D341Med (cell line): ENCODE measurements around the gene PSMC3.

ENCODE experiments used
- DNase-seq: peaks from one replicate; pipeline ENCODE4 v3.0.0; 2012; ENCODE audit warnings: low spot score

The PSMC3 gene

DNA sequence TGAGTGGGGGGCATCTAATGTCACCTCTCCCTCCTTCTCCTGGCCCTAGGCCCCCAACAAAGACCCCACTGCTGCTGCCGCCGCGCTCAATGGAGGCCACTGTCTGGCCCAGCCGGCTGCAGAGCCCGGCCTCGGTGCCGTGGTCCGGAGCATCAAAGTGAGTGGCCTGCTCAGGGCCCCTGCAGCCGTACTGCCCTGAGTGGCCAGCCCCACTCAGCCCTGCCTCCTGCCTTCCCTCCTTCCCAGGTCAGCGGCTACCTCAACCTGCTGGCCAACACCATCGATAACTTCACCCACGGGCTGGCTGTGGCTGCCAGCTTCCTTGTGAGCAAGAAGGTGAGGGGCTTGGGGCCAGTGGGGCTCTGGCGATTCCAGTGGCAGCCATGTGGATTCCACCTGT lies 12.9 kb downstream of the PSMC3 start:
- no peak for DNase-seq

DNA sequence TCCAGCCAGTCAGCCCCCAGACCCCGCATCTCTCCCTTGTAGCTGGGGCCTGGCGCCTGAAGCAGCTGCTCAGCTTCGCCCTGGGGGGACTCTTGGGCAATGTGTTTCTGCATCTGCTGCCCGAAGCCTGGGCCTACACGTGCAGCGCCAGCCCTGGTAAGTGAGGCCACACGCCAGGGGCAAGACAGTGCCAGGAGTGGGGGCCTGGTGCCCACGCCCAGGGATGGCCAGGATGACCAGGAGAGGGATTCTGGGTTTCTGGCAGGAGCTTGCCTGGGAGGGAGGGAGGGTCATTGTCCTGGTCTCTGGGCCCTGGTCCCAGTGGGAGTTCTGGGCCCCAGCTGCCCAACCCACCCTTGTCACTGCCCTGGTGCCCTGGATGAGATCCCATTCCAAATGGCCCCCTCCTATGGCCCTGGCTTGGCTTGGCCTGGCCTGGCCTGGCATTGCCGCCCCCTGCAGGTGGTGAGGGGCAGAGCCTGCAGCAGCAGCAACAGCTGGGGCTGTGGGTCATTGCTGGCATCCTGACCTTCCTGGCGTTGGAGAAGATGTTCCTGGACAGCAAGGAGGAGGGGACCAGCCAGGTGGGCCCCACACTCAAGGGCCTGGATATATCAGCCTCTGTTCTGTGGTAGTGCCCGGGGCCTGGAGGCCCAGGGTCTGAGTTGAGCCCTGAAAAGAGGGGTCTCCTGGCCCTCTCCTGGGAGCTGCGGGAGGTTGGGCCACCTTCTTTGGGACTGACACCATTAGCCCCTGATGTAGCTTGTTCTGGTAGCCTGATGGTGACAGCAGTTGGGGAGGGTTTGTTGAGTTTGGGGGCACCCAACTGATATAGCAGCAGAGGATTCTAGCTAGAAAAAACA lies 14.1 kb downstream of the PSMC3 start:
- DNase-seq = peak; percentile 72

- no peak for DNase-seq
These were observed 15.6 kb downstream of the PSMC3 start for GRCh38 chr11:47410370-47411264.

- DNase-seq = no peak
These were observed 16.5 kb downstream of the PSMC3 start for GRCh38 chr11:47409440-47410369.

DNA sequence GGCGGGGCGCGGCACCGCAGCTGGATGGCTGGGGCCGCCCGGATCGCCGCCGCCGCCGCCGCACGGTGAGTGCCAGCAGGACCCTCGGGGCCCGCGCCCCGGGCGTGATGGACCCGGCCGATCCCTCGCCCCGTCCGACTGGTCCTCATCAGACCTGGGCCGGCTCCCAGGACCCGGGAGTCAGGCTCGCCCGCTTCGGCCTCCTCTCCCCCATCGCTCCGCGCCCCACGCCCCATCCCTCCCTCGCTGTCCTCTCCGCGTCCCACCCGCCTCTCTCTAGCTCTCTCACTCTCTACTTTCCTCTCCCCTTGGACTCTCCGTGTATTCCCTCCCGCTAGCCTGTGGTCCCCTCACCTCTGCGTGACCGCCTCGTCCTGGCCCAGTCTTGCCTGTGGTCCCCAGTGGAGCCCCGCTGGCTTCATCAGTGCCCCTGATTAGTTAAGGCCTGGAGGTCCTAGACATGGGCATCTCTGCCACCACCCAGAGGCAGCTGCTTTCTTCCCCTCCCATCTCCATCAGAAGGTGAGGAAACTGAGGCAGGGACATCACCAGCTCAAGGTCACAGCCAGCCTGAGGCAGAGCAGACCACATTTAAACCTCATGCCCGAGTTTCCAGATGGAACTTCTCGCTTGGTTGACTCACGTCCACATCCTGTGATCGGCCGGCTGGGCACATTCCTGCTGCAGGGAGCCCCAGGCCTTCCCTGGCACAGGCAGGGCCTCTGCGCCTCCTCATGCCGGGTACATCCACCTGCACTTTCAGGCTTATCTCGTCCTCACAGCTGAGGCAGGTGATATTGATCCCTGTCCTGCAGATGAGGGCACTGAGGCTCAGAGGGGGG lies 17.4 kb downstream of the PSMC3 start:
- peak; percentile 35 for DNase-seq

GRCh38 chr11:47407746-47408590 lies 18.3 kb downstream of the PSMC3 start, which contains the start of gene SLC39A13:
TSS of gene SLC39A13 (plus strand) at chr11:47408590. CDS start at chr11:47410095, 1,505 bp downstream.
- peak; percentile 97 for DNase-seq

GRCh38 chr11:47406896-47407745 lies 19.1 kb downstream of the PSMC3 start:
- no peak for DNase-seq

- DNase-seq = no peak
These were observed 22.7 kb downstream of the PSMC3 start for GRCh38 chr11:47403571-47403970.

DNA sequence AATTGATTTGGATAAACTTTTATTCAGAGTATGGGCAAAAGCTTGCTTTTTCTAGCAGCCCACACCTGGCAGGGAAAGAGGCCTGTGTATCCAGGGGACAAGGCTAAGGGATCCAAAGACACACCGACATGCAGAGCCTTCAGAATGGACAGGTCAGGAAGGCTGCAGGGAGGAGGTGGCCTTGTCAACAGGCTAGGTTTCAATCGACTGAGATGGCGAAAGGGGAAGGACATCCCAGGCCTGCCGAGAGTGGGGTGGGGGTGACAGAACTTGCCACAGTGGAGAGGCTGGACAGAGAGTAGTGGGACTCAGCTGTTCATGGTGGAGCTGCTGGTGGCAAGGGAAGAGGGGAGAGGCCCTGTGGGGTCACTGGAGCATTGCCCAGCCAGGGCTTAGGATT lies 23.1 kb downstream of the PSMC3 start:
- no peak for DNase-seq

GRCh38 chr11:47400768-47401279 lies 25.4 kb downstream of the PSMC3 start:
- no peak for DNase-seq

DNA sequence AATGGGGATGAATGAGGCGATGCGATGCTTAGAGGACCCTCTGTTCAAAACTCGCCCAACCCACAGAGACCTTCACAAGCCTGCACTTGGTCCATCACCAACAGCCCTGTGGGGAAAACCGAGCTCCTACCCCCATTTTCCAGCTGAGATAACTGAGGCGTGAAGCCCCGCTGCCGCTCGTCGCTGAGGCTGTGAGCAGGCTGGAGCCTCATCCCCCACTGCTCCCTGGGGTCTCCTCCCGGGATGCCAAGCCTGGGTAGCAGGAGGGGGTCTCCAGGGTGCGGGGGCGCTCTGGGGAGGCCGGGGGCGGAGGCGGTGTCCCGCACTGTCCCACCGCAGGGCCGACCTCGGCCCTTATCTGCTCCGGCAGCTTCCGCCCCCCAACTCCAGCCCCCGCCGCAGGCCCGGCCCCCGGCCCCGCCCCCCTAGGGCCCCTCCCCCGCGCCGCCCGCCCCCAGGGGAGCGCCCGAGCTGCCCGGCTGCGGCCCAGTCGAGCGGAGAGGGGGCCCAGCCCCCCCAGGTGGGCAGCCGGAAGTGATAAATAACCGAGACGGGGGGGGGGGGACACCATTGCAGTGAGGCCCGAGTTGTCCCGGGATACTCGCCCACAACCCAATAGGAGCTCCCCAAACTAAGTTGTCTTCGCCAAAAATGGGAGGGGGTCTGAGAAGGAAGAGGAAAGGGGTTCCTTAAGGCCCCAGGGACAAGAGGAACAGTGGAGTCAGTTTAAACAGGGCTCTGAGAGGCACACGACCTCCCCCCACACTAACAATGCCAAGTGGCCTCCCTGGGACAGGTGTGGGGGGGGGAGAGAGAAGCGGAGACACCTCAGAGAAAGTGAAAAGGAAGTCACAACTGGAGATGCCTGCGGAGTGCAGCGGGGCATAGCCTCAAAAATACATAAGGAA lies 26.1 kb downstream of the PSMC3 start:
- DNase-seq = no peak

GRCh38 chr11:47398551-47398950 lies 27.7 kb downstream of the PSMC3 start:
- DNase-seq = no peak

DNA sequence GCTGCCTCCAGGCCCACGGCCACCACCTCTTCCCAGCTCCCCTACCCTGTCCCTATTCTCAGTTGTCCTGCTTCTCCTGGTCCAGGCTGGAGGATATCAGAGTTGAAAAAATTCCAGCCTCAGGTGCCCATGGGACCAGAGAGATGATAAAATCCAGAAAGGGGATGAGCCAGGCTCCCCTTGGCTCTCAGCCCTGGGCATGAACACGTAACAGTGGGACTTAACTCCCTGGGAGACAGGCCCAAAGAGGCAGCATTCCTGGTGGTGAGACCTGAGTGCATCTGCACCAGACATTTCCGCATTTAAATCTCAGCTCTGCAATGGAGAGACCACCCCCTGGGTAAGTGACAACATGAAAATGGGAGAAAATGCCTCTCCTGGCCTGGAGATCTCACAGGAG lies 28.2 kb downstream of the PSMC3 start:
- no peak for DNase-seq

DNA sequence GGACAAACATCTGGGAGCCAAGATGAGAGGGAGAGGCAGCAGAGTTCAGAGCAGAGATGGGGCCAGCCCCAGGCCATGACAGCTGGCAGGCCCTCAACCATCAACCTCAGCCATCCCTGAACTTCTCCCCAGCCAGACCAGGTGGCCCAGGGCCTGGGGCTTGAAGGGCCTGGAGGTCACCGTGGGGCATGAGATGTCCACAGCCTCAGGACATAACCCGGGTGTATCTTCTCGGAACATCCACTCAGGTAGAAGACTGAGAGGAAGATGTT lies 30.3 kb downstream of the PSMC3 start:
- DNase-seq = no peak

- no peak for DNase-seq
These were observed 30.8 kb downstream of the PSMC3 start for GRCh38 chr11:47395223-47396048.

DNA sequence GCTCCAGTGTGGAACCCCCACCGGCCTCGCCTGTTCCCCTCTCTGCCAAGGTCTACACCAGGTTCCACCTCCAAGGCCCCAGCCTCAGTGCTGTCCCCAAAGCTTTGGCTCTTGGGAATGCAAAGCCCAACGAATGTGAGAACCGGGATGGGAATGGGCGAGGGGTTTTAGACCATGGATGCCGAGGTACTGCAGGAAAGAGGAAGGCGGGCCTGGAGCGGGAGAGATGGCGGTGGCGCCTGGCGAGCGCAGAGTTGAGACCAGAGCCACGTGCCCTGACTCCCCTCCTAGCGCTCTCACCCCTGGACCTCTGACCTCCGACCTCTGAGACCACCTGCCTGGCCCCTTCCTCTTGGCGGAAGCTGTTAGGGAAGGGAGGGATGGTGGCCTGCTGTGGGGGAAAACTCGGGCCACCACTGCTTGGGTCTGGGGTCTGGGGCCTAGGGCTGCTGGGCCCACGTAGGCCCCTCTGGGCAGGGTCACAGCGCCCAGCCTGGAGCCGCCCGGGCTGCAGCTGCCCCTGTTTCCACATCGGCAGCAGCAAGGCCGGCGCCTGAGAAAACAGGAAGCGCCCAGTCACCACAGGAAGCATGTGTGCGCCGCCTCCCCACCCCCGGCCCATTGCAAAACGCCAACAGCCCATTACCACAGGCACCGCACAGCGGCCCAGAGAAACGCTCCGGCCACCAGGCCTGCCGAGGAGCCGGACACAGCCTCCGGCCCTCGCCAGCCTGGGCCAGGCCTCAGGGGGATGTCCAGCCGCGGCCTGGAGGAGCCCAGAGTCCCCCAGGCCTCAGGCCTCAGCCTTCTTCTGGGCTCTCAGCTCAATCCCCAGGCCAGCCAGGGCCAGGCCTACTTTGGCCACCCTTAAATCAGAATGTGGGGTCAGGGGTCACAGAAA lies 31.7 kb downstream of the PSMC3 start:
- no peak for DNase-seq
